Peyer's patch (tissue), 4 donors: ENCODE results near the gene LYL1. TPM values are rescaled to one million over a fixed set of nuclear protein-coding genes. Genes with fewer than 3 reads are reported as not detected.
A peak's percentile ranks its signal among the peaks of the same experiment; 100 is the strongest.

Experiments
- DNase-seq, 3 donors: peaks; one replicate each; pipeline ENCODE4 v3.0.0-alpha.2; 2017 to 2019
- H3K27ac ChIP-seq, 4 donors: fragments of 200-600 bp; sonication (generic); one replicate each; pipeline ENCODE4 v1.5.1; 2016 to 2019
- H3K27me3 ChIP-seq, 2 donors: fragments of 200-600 bp; sonication (generic); one replicate each; pipeline ENCODE4 v1.5.1; 2019
- H3K36me3 ChIP-seq, 3 donors: fragments of 200-600 bp; sonication (generic); one replicate each; pipeline ENCODE4 v1.5.1; 2016 to 2019
- H3K4me1 ChIP-seq, 4 donors: fragments of 200-600 bp; sonication (generic); one replicate each; pipeline ENCODE4 v1.5.1; 2016 to 2019
- H3K4me3 ChIP-seq, 4 donors: fragments of 200-600 bp; sonication (generic); 1 replicate in 3 of 4; 2 replicates in 1 of 4; pipeline ENCODE4 v1.5.1; 2016 to 2019; ENCODE audit warnings: mild to moderate bottlenecking in 1 of 4
- H3K9me3 ChIP-seq, 4 donors: fragments of 200-600 bp; sonication (generic); one replicate each; pipeline ENCODE4 v1.5.1; 2016 to 2019; ENCODE audit warnings: mild to moderate bottlenecking in 1 of 4
- CTCF ChIP-seq, 6 experiments: fragments of 450-650 bp in 4 of 6; fragments of 200-600 bp in 2 of 6; sonication (generic) in 1 of 6; IDR thresholded peaks; one replicate each; pipeline ENCODE4 v1.5.1; 2017 to 2019; ENCODE audit warnings: antibody characterized with exemption in 6 of 6, mild to moderate bottlenecking in 3 of 6, moderate library complexity in 1 of 6
- POLR2A ChIP-seq, 2 donors: fragments of 450-650 bp; IDR thresholded peaks; one replicate each; pipeline ENCODE4 v1.5.1; 2017; ENCODE audit warnings: antibody characterized with exemption in 2 of 2, mild to moderate bottlenecking in 2 of 2, moderate library complexity in 2 of 2
- total RNA-seq, 4 donors: library from RNA; depleted of rRNA; stranded (reverse); fragments of >200 nt; gene quantifications; one replicate each; pipeline ENCODE4 v1.1.0, GENCODE V29; 2016

The LYL1 gene
- total RNA-seq, 4 donors from 2014 or later = 1.2 to 21.5 (median 4.9) TPM

- TF ChIP-seq CTCF (IDR thresholded peaks at IDR 0.05) = no peak
- no peak for TF ChIP-seq POLR2A (IDR thresholded peaks at IDR 0.05)
- Histone ChIP-seq H3K4me3 (peak overlapping the region in 3 of 4 donors; percentile 18 to 66 (median 27)), H3K27ac (peak overlapping the region in 3 of 4 donors; percentile 6 to 92 (median 74)), H3K4me1 (peaks cover 0 to 60% (median 25%) of the 10 kb centered on the region in 4 donors), H3K9me3 (no peaks in the 10 kb centered on the region), H3K27me3 (no peaks in the 10 kb centered on the region), H3K36me3 (peaks cover 0 to 14% (median 0%) of the 10 kb centered on the region in 3 donors)
- peak in 2 of 3 donors; percentile 76 to 79 for DNase-seq
Measured at GRCh38 chr19:13094771-13095392, 7.8 kb downstream of the LYL1 start.

- Histone ChIP-seq H3K27me3 (no peaks in the 10 kb centered on the region), H3K4me1 (peaks cover 0 to 54% (median 22%) of the 10 kb centered on the region in 4 donors), H3K27ac (peak overlapping the region in 1 of 4 donors; percentile 92), H3K36me3 (peaks cover 0 to 14% (median 0%) of the 10 kb centered on the region in 3 donors), H3K4me3 (no peak overlapping the region), H3K9me3 (no peaks in the 10 kb centered on the region)
- DNase-seq = peak in 1 of 3 donors; percentile 60
- no peak for TF ChIP-seq POLR2A (IDR thresholded peaks at IDR 0.05)
- no peak for TF ChIP-seq CTCF (IDR thresholded peaks at IDR 0.05)
Measured at GRCh38 chr19:13094106-13094504, 8.6 kb downstream of the LYL1 start.

- peaks cover 0 to 14% (median 0%) of the 10 kb centered on the region in 3 donors for H3K36me3 ChIP-seq
- H3K27ac ChIP-seq = peak overlapping the region in 1 of 4 donors; percentile 92
- no peaks in the 10 kb centered on the region for H3K27me3 ChIP-seq
- H3K9me3 ChIP-seq = no peaks in the 10 kb centered on the region
- H3K4me1 ChIP-seq = peaks cover 0 to 48% (median 20%) of the 10 kb centered on the region in 4 donors
- no peak overlapping the region for H3K4me3 ChIP-seq
- peak; percentile 69 to 92 (median 83) for DNase-seq
- TF ChIP-seq POLR2A (IDR thresholded peaks at IDR 0.05) (no peak), CTCF (IDR thresholded peaks at IDR 0.05) (peak; percentile 94 to 97 (median 96))
Measured at GRCh38 chr19:13093407-13094105, 9.1 kb downstream of the LYL1 start.

GRCh38 chr19:13092606-13093235 lies 9.9 kb downstream of the LYL1 start:
- no peak for DNase-seq
- H3K4me1 ChIP-seq = peaks cover 0 to 41% (median 15%) of the 10 kb centered on the region in 4 donors
- H3K4me3 ChIP-seq = no peak overlapping the region

More at GRCh38 chr19:13092606-13093235, 9.9 kb downstream of the LYL1 start:
- Histone ChIP-seq H3K27ac (peak overlapping the region in 1 of 4 donors; percentile 66), H3K36me3 (peaks cover 0 to 14% (median 0%) of the 10 kb centered on the region in 3 donors), H3K9me3 (no peaks in the 10 kb centered on the region), H3K27me3 (no peaks in the 10 kb centered on the region)
- no peak for TF ChIP-seq POLR2A (IDR thresholded peaks at IDR 0.05)
- no peak for TF ChIP-seq CTCF (IDR thresholded peaks at IDR 0.05)
